Stimulated activated CD4-positive, alpha-beta T cell treated with anti-CD3 and anti-CD28 coated beads, TNF-alpha, amount 100 ng/mL, for 1 hour (primary cell): ENCODE data around the gene HMGN2.

ENCODE experiments used
- DNase-seq, 3 donors: peaks; one replicate each; pipeline ENCODE4 v3.0.0-alpha.2; 2020; ENCODE audit warnings: low read depth in 3 of 3, low spot score in 1 of 3

Gene HMGN2

GRCh38 chr1:26472320-26472900 is at the start of gene HMGN2:
Gene HMGN2 (plus strand): TSS chr1:26472440. CDS start chr1:26472613, 173 bp downstream.
- peak; percentile 68 to 80 (median 72) for DNase-seq

GRCh38 chr1:26429721-26430120 is 42.5 kb upstream of the HMGN2 start:
- DNase-seq = no peak

- DNase-seq = peak; percentile 94 to 97 (median 96)
Measured at GRCh38 chr1:26431979-26432695, 40.1 kb upstream of the HMGN2 start, which contains the start of gene DHDDS. Gene DHDDS (plus strand): TSS chr1:26432321. CDS start chr1:26432946, 625 bp downstream.

GRCh38 chr1:26432793-26433192 is 39.4 kb upstream of the HMGN2 start:
- no peak for DNase-seq

GRCh38 chr1:26434161-26434752 is 38.0 kb upstream of the HMGN2 start:
- DNase-seq = no peak

GRCh38 chr1:26438041-26438440 is 34.2 kb upstream of the HMGN2 start:
- no peak for DNase-seq

GRCh38 chr1:26440259-26440658 is 32.0 kb upstream of the HMGN2 start:
- DNase-seq = no peak

- no peak for DNase-seq
Measured at GRCh38 chr1:26449868-26450267, 22.4 kb upstream of the HMGN2 start.

- DNase-seq = no peak
Measured at GRCh38 chr1:26450908-26451307, 21.3 kb upstream of the HMGN2 start.

- DNase-seq = no peak
Measured at GRCh38 chr1:26452459-26453183, 19.6 kb upstream of the HMGN2 start.

GRCh38 chr1:26459148-26459547 is 13.1 kb upstream of the HMGN2 start:
- no peak for DNase-seq

GRCh38 chr1:26459573-26460031 is 12.6 kb upstream of the HMGN2 start:
- DNase-seq = no peak

GRCh38 chr1:26468911-26469310 is 3.3 kb upstream of the HMGN2 start:
- DNase-seq = no peak

- DNase-seq = no peak
Measured at GRCh38 chr1:26469558-26469957, 2.7 kb upstream of the HMGN2 start.

- DNase-seq = no peak
Measured at GRCh38 chr1:26470878-26471497, 1.3 kb upstream of the HMGN2 start.

GRCh38 chr1:26471498-26472319 is 531 bp upstream of the HMGN2 start:
- DNase-seq = peak in 1 of 3 donors; percentile 33

GRCh38 chr1:26472901-26473845 is 933 bp downstream of the HMGN2 start:
- peak; percentile 90 to 95 (median 93) for DNase-seq

- no peak for DNase-seq
Measured at GRCh38 chr1:26474818-26475217, 2.6 kb downstream of the HMGN2 start.

- no peak for DNase-seq
Measured at GRCh38 chr1:26475989-26476388, 3.7 kb downstream of the HMGN2 start.
